NCI-H2171 treated with DMSO at 0.1 percent for 48 hours (cell line): ENCODE measurements around the gene YAF2.
"Not testable (repeated sequence)": the region's sequence is repeated elsewhere in the genome, so short reads cannot be mapped to it uniquely, and the experiment has no call there.

Source experiments
- DNase-seq: peaks from one replicate; lab custom pipeline; 2025; lab: John Stamatoyannopoulos, UW

Gene YAF2

GRCh38 chr12:42196723-42197603 lies 41.1 kb downstream of the YAF2 start:
- DNase-seq = peak; percentile 39

- DNase-seq = no peak
Measured at GRCh38 chr12:42192686-42193085, 45.4 kb downstream of the YAF2 start.

GRCh38 chr12:42192258-42192657 lies 45.8 kb downstream of the YAF2 start:
- no peak for DNase-seq

- DNase-seq = no peak
Measured at GRCh38 chr12:42190376-42190775, 47.7 kb downstream of the YAF2 start.

GRCh38 chr12:42188275-42188674 lies 49.8 kb downstream of the YAF2 start:
- DNase-seq = not testable (repeated sequence)

GRCh38 chr12:42187799-42188198 lies 50.2 kb downstream of the YAF2 start:
- DNase-seq = no peak

- DNase-seq = no peak
Measured at GRCh38 chr12:42186793-42187192, 51.3 kb downstream of the YAF2 start.

- no peak for DNase-seq
Measured at GRCh38 chr12:42182394-42182793, 55.7 kb downstream of the YAF2 start.

GRCh38 chr12:42180990-42181596 lies 57.0 kb downstream of the YAF2 start:
- DNase-seq = no peak

GRCh38 chr12:42178101-42178500 lies 59.9 kb downstream of the YAF2 start:
- no peak for DNase-seq

- DNase-seq = no peak
Measured at GRCh38 chr12:42174978-42175377, 63.1 kb downstream of the YAF2 start.

- DNase-seq = no peak
Measured at GRCh38 chr12:42173961-42174521, 64.0 kb downstream of the YAF2 start.

GRCh38 chr12:42172441-42173210 lies 65.4 kb downstream of the YAF2 start:
- no peak for DNase-seq

- DNase-seq = no peak
Measured at GRCh38 chr12:42167711-42168110, 70.3 kb downstream of the YAF2 start.

- DNase-seq = no peak
Measured at GRCh38 chr12:42166501-42166900, 71.5 kb downstream of the YAF2 start.

- no peak for DNase-seq
Measured at GRCh38 chr12:42163913-42164312, 74.1 kb downstream of the YAF2 start.

- no peak for DNase-seq
Measured at GRCh38 chr12:42162965-42163364, 75.1 kb downstream of the YAF2 start.

- no peak for DNase-seq
Measured at GRCh38 chr12:42162193-42162592, 75.9 kb downstream of the YAF2 start.

- DNase-seq = no peak
Measured at GRCh38 chr12:42161529-42161928, 76.5 kb downstream of the YAF2 start.

- DNase-seq = no peak
Measured at GRCh38 chr12:42156232-42156631, 81.8 kb downstream of the YAF2 start.

GRCh38 chr12:42145552-42146215 lies 92.4 kb downstream of the YAF2 start:
- no peak for DNase-seq

GRCh38 chr12:42145197-42145549 lies 92.9 kb downstream of the YAF2 start:
- no peak for DNase-seq
